GM12892 (cell line): Measurements from ENCODE around the gene URM1.
"Not testable (repeated sequence)": the region's sequence is repeated elsewhere in the genome, so short reads cannot be mapped to it uniquely, and the experiment has no call there.

Experiments used
- POLR2A ChIP-seq: IDR thresholded peaks from 2 replicates; pipeline ENCODE4 v1.6.1; 2011; ENCODE audit warnings: low read depth, low read length, control low read depth
- POLR2AphosphoS5 ChIP-seq: IDR thresholded peaks from 2 replicates; pipeline ENCODE4 v1.6.1; 2011; ENCODE audit warnings: low read depth, low read length, control low read depth
- TAF1 ChIP-seq: IDR thresholded peaks from 2 replicates; pipeline ENCODE4 v1.6.1; 2011; ENCODE audit warnings: low read depth, mild to moderate bottlenecking, control low read depth, low read length, borderline replicate concordance

DNA sequence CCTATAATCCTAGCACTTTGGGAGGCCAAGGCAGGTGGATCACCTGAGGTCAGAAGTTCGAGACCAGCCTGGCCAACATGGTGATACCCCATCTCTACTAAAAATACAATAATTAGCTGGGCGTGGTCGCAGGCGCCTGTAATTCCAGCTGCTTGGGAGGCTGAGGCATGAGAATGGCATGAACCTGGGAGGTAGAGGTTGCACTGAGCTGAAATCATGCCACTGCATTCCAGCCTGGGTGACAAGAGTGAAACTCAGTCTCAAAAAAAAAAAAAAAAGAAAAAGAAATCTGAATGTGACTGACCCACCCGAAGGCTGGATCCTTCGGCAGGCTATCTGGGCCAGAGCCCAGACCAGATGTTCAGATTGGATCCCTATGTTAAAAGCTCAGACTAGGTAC is 52.2 kb downstream of the URM1 start:
- TF ChIP-seq POLR2A, POLR2AphosphoS5, TAF1: not testable (repeated sequence)
